ENCODE measurements around the gene RANBP17. TPM values are rescaled to one million over a fixed set of nuclear protein-coding genes. Genes with fewer than 3 reads are reported as not detected.
"Not testable (repeated sequence)": the region's sequence is repeated elsewhere in the genome, so short reads cannot be mapped to it uniquely, and the experiment has no call there.

RANBP17 gene
- total and polyA plus RNA-seq, 2 experiments from 2014 or later, result 43.8 to 53.1 TPM

- H3K4me3 Mint-ChIP-seq; H3K4me2 ChIP-seq; H4K20me1 ChIP-seq (replicated peaks; ENCODE audit: insufficient read depth); H3K4me1 Mint-ChIP-seq; H3K27me3 ChIP-seq (ENCODE audit: insufficient read depth); H3K36me3 ChIP-seq (ENCODE audit: insufficient read depth); H3K79me2 ChIP-seq (replicated peaks; ENCODE audit: insufficient read depth); H3K27me3 Mint-ChIP-seq (ENCODE audit: insufficient read depth, low read depth, poor library complexity); H3K4me3 ChIP-seq; H3F3A ChIP-seq (replicated peaks; ENCODE audit: low read depth); H2AFZ ChIP-seq; H3K9me2 ChIP-seq (ENCODE audit: insufficient read depth); H3K27ac Mint-ChIP-seq; H3K4me1 ChIP-seq (ENCODE audit: insufficient read depth); H3K9me3 Mint-ChIP-seq; H3K27ac ChIP-seq (ENCODE audit: low read depth): not testable (repeated sequence)
- ATAC-seq (peak; percentile 82), DNase-seq (ENCODE audit: low spot score) (peak; percentile 39)
- peaks cover 23% of the 10 kb centered on the region; the same call in 2 of the 3 replicates for H3K36me3 Mint-ChIP-seq (ENCODE audit: low read depth)
Observed at GRCh38 chr5:170922331-170922730, 60.5 kb downstream of the RANBP17 start.

GRCh38 chr5:170923910-170924620, 62.2 kb downstream of the RANBP17 start:
- Mint-ChIP-seq H3K36me3 (ENCODE audit: low read depth) (peaks cover 23% of the 10 kb centered on the region; the same call in 2 of the 3 replicates), H3K27me3 (ENCODE audit: insufficient read depth, low read depth, poor library complexity) (no peaks in the 10 kb centered on the region), H3K4me3 (no peak overlapping the region), H3K9me3 (peaks cover 5% of the 10 kb centered on the region; the same call in 2 of the 3 replicates), H3K4me1 (peaks cover 6% of the 10 kb centered on the region; the same call in 2 of the 3 replicates), H3K27ac (no peak overlapping the region)
- H3F3A ChIP-seq (replicated peaks; ENCODE audit: low read depth), result no peaks in the 10 kb centered on the region
- no peaks in the 10 kb centered on the region for H3K79me2 ChIP-seq (replicated peaks; ENCODE audit: insufficient read depth)
- TF ChIP-seq EZH2phosphoT487 (IDR thresholded peaks at IDR 0.05; ENCODE audit: unreplicated experiment) (no peak), POLR2AphosphoS5 (IDR thresholded peaks at IDR 0.05; ENCODE audit: low read depth) (no peak), ZNF114 (CRISPR knock-in tag; IDR thresholded peaks at IDR 0.05) (no peak), NANOG (IDR thresholded peaks at IDR 0.05; ENCODE audit: borderline replicate concordance) (no peak), ZNF462 (CRISPR knock-in tag; IDR thresholded peaks at IDR 0.05) (no peak)
- no peak for DNase-seq (ENCODE audit: low spot score)
- no peaks in the 10 kb centered on the region for H3K27me3 ChIP-seq (ENCODE audit: insufficient read depth)
- no peak overlapping the region for H3K4me2 ChIP-seq
- no peak overlapping the region for H3K4me3 ChIP-seq
- no peak overlapping the region for H2AFZ ChIP-seq
- no peaks in the 10 kb centered on the region for H3K9me2 ChIP-seq (ENCODE audit: insufficient read depth)
- no peaks in the 10 kb centered on the region for H4K20me1 ChIP-seq (replicated peaks; ENCODE audit: insufficient read depth)
- ATAC-seq, result no peak
- no peak overlapping the region for H3K27ac ChIP-seq (ENCODE audit: low read depth)
- H3K36me3 ChIP-seq (ENCODE audit: insufficient read depth), result no peaks in the 10 kb centered on the region
- no peaks in the 10 kb centered on the region for H3K4me1 ChIP-seq (ENCODE audit: insufficient read depth)

GRCh38 chr5:170935534-170936218, 73.9 kb downstream of the RANBP17 start:
- H3K36me3 ChIP-seq (ENCODE audit: insufficient read depth); H3K27me3 ChIP-seq (ENCODE audit: insufficient read depth); H3K27ac Mint-ChIP-seq; H3K4me1 Mint-ChIP-seq; H3K27me3 Mint-ChIP-seq (ENCODE audit: insufficient read depth, low read depth, poor library complexity); H3K4me1 ChIP-seq (ENCODE audit: insufficient read depth); H4K20me1 ChIP-seq (replicated peaks; ENCODE audit: insufficient read depth); H3K4me3 ChIP-seq; H2AFZ ChIP-seq; H3K9me3 Mint-ChIP-seq; H3K27ac ChIP-seq (ENCODE audit: low read depth); H3F3A ChIP-seq (replicated peaks; ENCODE audit: low read depth); H3K4me3 Mint-ChIP-seq; H3K79me2 ChIP-seq (replicated peaks; ENCODE audit: insufficient read depth); H3K9me2 ChIP-seq (ENCODE audit: insufficient read depth); H3K4me2 ChIP-seq: not testable (repeated sequence)
- H3K36me3 Mint-ChIP-seq (ENCODE audit: low read depth), result peaks cover 30% of the 10 kb centered on the region; the same call in 2 of the 3 replicates
- ATAC-seq, result peak; percentile 53
- DNase-seq (ENCODE audit: low spot score), result peak; percentile 46

Data from GM23338 (cell line).